ENCODE measurements around the gene C12orf42.

The C12orf42 gene

DNA sequence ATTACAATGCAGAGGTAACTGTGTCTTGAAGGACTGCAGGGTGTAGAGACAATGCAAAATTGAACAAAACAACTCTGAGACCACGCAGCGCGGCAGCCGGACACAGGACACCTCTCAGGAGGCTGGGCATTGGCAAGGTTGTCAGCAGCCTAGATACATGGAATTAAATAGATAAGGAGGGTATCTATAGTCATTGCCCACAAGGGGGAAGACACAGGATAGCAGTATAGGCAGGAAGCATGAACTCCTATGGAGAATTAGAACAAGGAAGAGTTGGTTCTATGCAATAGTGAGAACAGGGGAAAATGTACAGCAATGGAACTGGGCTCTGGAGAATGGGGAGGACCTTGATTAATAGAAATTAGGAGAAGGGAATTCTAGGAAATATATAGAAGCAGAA lies 164.1 kb downstream of the C12orf42 start:
- no peak for DNase-seq

DNA sequence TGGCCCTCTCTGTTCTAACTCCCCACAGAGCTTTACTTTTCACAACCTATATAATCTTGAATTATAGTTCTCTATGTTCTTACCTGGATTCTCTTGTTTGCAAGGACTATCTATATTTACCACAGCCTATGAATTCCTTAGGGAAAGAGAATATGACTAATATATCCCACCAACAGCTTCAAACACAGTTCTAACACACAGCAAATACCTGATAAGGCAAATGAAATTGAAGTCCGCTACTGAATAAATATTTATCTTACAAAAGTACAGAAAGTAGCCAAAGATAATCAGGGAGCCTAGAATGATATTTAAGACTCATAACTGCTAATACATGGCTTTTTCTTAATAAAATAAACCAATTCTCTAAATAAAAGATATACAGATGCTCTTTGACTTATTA lies 165.1 kb downstream of the C12orf42 start:
- no peak for DNase-seq

DNA sequence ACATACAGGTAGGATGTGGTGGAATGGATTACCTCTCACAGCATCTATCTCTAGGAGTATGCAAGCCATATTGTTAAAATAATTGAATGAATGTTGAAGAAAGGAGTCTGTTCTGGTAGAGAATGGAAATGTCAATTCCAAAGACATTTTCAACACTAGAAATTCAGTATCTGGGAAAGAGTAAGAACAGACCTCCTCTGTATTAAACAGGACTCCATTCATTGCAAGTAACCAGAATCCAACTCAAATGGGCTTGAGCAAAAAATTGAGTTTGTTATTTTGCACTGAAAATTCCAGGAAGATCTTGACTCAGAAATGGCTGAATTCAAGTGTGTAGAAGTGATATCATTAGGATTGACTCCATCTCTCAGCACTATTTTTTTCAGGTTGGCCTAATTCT lies 168.1 kb downstream of the C12orf42 start:
- no peak for DNase-seq

DNA sequence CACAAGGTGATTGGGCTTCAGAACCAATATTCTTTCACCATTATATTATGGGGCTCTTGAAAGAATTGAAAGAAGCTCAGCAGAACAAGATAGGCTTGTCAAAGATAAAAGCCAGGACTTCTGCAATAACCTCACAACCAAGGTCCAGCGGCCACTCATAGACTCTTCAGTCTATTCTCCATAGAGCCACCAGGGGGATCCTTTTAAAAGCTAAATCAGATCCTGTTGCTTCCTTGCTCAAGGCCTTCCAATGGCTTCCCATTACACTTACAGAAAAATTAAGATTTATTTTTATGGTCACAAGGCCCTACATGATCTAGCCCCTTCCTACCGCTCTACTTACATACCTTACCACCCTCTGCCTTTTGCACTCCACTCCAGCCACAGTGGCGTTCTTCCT lies 169.6 kb downstream of the C12orf42 start:
- no peak for DNase-seq

DNA sequence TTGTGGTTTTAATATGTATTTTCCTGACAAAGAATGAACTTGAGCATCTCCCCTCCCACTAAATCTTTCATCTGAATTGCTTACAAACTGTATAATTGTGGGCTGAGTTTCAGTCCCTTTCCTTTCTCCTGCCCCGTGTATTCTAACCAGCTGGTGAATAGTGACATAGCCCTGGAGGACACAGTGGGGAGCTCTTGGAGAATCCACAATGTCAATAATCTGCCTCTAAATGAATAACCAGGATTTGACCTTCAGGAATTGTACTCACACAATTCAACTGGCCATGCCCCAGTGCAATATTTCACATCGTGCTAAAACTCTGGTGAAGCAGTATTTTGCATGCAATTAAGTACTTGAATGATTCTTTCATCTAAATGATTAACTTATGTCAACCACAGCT lies 177.2 kb downstream of the C12orf42 start:
- no peak for DNase-seq

DNA sequence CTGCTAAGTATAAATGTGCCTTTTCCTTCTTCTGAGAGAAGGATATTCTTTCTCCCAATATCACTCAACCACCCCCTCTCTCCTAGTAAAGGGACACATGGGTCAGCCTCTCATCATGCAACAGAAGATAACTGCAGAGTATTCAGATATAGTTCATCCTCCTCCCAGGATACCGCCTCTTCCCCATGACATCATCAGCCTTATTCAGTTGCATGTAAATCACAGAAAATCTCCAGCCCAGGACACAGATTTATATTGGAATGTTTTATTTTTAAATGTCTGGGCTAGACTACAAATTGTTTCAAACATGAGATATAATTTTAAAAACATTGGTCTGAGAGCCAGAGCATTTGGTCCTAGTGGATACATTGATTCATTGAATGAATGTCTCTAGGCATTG lies 178.5 kb downstream of the C12orf42 start:
- no peak for DNase-seq

DNA sequence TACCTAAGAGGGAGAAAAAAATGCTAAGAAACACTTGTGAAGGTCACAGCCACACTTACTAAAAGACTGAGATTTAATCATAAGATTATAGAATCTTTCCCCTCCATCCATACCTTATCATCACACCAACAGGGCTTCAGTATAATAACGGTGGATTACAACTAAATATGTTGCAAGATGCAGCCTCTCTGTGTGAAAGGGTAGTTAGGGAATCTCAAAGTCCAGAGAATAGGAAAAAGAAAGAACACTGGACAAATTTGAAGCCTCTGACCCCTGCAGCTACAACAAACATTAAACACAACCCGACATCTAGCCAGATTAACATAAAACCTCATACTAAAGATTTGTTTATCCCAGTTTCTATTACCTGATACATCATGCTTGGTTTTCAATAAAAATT lies 181.0 kb downstream of the C12orf42 start:
- DNase-seq: no peak

DNA sequence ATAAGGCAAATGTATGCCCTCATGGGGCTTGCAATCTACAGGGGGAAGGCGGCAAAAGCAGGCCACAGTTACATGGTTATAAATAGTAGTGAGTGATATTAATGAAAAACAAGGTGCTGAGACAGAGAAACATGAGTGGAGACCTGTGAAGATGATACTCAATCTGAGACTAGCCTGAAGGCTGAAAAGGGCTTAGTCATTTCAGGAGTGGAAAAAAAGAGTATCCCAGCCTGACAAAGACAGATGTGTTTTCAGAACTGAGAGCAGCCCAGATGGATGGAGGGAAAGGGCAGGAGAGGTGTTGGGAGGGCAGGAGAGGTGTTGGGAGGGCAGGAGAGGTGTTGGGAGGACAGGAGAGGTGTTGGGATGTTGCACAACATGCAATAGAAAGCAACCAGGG lies 181.9 kb downstream of the C12orf42 start:
- DNase-seq: no peak

DNA sequence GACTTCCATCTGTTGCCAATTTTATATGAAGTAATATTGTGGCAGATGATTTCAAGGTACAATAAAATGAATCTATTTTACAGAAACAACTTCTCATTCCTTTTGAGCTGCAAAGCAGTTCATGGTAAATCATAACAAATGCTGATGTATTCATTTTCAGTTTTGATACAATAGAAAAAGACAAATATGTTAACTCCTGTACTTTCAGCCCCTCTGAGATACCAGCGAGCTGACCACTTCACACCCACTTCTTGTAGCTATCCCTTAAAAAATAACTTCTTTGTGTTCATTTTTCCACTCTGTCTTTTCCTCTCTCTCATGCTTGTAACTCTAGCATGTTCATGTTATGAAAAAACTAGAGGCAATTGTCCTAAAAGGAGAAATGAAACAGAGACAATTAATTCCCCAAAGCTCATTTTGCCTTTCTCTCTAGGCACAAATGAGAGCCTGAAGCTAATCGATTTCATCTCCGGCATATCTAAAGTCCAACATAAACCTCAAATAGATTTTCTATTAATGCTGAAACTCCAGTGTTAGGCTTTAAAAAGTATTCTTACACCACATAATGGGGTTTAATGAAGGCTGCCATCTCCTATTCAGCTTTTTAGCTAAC lies 182.9 kb downstream of the C12orf42 start:
- DNase-seq: no peak

DNA sequence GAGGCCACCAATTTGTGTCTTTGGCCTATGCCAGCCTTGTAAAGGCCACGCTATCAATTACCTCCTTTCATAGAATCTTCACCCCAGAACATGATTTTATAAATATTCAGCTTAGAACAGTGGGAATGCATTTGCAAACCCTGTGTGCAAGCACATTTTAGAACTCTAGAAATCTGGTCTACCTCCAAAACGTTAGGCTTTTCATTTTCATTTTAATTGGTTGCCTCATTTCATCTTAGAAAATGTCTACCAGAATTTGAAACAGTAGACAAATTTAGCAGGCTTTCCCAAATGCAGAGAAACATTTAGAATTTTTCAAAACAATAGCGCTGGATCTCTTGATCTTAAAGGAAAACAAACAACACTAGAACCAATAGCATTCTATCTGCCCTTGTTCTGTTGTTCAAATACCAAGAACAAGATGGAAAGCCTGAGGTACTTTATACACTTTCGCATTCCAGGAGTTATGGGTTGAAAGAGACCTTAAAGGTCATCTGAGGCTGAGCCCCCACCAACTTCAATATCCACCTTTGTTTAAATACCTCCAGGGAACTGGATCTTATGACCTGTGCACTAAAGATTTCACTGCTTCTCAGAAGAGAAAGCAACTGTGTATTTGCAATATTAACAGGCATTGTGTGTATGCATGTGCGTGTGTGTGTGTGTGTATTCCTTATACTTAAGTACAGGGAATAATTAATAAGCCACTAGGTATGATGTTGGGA lies 185.1 kb downstream of the C12orf42 start:
- DNase-seq: no peak

DNA sequence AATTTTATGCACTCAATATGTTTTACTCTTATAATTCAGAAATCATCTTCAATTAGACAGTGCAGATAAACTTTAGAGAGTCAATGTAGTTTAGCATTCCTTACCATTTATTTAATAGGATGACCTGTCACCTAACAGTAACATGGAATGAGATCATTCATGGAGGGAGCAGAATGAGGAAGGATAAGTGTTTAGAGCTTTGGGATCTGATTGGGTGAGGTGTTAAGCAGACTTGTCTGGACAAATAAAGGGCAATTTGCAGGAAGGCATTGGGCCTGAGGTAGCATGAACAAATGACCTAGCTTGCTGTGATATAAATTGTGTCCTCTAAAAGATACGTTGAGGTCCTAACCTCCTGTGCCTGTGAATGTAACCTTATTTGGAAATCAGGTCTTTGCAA lies 187.4 kb downstream of the C12orf42 start:
- DNase-seq: no peak

DNA sequence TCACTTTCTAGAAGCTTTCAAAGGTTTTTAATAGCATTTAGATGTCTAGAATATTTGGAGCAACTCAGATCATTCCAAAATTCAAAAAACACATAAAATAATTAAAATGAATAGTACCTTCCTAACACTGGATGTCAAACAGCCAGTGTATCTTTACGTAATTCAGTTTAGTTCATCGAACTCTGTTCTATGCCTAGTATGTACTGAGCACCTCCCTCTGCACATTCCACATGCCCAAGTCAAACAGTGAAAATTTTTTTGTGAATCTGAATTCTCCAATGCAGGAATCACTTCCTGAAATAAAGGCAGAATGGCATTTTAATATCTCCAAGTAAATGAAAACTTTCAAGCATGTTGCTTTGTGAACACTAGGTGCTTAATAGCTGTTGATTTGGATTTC lies 192.3 kb downstream of the C12orf42 start:
- no peak for DNase-seq

DNA sequence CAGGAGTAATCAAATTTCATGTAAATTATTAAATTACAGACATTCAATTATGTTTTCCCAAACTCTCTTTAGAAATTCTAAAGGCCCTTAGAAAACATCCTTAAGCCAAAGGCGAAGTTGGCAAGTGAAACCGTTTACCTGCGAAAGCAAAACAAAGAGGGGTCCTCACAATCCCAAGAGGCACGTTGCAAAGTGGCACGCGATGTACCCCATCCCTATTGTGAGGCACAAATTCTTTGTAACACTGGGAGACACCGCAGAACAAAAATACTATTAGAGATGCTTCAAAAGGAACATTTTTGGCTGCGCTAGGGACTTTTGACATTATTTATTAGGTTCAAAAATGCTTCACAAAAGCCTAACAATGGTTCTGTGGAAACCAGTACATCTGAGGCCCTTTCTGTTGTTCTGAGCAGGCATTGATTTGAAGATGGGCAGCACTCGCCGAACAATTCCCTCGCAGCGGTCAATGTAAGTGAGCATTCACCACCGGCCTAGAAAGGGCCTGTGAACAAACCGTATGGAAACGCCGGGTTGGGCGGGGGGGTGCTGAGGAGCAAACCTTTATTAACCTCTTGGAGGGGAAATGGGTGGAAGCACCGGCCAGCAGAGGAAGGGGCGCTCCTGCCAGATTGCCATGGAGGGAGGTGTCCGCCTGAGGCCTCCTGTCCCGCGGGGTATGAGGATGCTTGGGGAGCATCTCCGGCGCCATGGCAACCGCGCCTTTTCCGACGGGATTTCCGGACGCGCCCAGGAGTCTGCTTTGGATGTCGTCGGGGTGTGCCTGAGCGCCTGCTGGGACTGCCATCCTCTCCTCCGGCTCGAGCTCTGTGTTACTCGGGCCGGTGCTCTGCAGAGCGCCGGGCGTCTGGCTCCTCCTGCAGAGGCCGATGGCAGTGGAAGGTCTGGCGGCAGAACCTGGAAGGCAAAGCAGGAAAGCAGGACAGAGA lies 193.9 kb downstream of the C12orf42 start:
- DNase-seq: no peak

DNA sequence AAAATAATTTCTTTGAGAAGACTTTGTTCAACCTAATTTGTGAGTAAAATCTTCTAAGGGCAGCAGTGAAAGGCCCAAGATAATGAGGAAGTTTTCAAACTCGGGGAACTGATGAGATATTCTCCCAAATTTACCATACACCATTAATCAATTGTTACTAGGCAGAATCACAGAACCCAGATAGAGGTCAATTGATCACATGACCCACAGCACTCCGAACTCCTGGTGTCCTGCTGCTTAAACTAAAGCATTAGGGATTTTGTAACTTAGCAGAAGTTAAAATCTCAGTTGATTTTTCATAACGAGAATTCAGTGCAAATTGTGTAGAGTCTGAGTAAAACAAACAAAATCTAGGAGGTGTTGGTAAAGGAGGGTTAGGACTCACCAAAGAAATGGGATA lies 207.8 kb downstream of the C12orf42 start:
- DNase-seq: no peak

DNA sequence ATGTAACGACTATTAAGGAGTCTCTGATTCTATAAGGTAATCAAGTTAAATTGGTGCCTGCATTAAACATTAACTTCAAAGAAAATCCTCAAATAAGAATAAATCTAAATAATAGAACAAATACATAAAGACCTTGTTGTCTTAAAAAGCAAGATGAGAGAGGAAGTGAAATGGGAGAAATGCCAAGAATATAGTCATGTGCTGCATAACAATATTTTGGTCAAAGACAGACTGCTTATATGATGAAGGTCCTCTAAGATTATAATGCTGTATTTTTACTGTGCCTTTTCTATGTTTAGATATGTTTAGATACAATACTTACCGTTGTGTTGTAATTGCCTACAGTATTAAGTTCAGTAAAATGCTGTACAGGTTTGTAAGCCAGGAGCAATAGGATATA lies 213.6 kb downstream of the C12orf42 start:
- no peak for DNase-seq

DNA sequence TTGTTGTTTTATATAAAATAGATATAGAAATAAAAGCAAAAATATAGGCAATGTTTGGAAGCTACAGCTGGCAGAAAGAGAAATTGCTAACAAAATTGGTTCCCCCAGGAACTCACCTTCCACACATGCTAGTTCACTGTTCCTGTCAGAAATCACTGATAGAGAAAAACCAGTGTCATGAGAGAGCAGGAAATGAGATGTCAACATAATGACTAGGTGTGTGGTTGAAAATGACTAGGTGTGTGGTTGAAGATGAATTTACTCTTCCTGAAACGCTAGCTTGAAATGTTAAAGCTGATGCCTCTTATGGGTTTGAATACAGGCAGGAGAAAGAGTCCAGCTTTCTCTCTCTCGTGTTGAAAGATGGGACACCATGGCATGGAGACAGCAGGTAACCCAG lies 216.3 kb downstream of the C12orf42 start:
- DNase-seq: no peak

DNA sequence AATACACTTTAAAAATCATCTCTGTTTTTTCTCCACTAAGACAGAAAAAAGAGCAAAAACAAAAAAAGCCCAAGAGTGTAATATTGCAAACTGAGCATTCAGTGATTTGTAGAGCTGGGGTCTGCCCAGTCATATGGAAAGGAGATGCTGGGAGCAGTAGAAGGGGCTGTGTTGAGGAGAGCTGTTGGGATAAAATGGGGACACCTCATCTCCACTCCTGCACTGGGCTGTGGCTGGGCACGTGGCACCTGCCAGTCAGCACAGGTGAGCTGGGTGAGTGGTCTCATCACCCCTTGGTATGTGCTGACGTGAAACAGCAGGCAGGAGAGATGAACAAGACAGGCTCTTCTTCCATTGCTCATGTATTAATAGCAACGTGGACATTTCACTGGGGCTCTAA lies 217.4 kb downstream of the C12orf42 start:
- no peak for DNase-seq

DNA sequence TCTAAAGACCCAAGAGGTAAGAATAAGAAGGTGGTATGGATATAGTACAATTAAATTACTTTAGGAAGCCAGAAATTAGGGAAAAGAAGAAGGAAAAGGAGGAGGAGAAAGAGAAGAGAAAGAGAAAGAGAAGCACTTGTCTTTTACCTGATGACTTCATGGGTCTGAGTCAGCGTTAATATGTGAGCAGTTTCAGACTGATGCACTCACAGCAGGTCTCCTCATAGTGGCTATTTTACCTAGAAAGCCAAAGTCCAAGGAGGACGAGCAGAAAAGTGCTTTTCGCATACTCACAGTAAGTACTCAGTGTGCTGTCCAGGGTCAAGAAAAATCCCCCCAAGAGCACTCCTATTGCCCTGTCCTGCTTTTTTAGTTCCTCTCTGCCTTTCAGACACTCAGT lies 222.1 kb downstream of the C12orf42 start:
- no peak for DNase-seq

DNA sequence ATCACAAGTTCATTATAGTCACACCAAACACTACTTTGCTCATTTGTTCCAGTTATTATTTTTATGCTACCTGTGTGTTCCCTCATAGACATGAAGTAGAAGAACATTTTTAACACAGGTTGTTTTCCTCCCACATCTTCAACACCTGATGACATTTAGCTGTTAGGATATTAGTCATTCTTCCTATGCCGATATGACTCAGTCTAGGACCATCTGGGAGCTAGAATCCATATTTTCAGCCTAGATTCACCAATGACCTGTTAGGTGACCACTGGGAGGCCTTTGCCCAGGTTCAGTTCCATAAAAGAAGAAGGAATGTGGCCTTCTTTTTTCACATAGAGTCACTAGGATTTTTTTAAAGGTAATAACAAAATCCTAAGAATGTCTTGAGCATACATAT lies 222.8 kb downstream of the C12orf42 start:
- no peak for DNase-seq

DNA sequence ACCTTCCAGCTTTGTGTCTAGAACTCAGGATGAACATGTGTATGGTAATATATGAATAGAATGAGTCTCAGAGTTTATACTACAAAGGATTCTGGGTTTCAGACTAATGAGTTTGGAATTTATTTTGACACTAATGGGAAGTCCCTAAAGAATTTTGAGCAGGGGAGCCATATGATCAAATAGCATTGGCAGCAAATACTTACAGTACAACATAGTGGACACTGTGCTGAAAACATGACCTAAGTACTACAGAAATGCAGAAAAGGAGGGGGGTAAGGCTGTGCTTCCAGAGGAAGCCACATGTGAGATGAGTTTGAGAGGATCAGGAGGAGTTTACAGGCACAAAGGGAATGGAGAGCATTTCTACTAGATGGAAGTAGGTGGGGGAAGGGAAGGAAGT lies 225.8 kb downstream of the C12orf42 start:
- DNase-seq: no peak

DNA sequence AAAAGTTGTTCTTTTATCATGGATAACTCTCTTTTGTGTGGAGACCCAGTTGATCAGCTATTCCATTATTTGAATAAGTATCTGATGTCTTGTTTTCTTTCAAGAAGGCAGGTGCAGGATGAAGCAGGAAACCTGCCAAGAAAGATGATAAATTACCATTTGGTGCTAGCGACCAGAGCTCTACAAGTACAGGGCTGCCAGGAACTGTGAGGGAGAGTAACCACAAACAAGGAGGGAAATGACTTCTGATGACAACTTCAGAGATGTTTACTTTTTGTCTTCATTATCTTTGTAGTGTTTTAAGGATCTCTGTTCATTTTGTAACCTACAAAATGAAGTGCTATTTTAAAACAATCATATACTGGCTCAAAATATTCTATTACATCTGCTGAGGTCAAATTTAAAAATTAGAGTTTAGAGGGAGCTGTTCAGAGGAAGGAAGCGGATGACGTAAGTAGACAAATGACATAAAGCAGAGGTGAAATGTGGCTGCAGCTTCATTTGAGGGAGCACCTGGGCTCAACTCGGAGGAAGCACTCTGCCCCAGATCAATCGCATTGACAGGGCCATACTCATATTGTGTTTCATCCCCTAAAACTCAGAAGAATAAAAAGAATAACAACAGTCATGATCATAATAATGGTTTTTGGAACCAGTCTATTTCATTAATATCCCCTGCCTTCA lies 226.8 kb downstream of the C12orf42 start:
- no peak for DNase-seq

DNA sequence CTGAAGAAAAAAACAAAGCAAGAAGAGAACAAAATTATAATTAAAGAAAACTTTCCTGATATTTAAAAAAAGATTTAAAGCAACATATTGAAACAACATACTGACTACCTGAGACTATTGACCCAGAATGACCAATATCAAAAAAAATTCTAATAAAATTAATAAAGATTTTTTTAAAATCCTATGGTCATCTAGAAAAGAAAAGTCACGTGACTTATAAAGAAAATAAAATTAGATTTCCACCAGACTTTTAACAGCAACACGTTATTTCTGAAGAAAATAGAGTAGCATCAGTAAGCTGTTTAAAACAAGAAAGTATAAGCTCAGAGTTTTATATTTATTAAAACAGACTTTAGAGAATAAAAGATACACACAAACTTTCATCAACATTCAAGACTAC lies 238.0 kb downstream of the C12orf42 start:
- DNase-seq: no peak
